Left renal cortex interstitium (tissue), 4 donors: ENCODE results near the gene SMKR1. TPM values are rescaled to one million over a fixed set of nuclear protein-coding genes. Genes with fewer than 3 reads are reported as not detected.
"Not testable (repeated sequence)": the region's sequence is repeated elsewhere in the genome, so short reads cannot be mapped to it uniquely, and the experiment has no call there.

Experiments
- DNase-seq, 4 donors: peaks; one replicate each; pipeline ENCODE4 v3.0.0-alpha.2; 2013; ENCODE audit warnings: low read depth in 4 of 4, low spot score in 2 of 4, missing footprints in 1 of 4
- polyA plus RNA-seq, 4 donors: library from polyadenylated mRNA; unstranded; fragments of 120-200 nt; gene quantifications; one replicate each; pipeline ENCODE4 v1.2.1, GENCODE V29; 2013; ENCODE audit not compliant: insufficient read length in 4 of 4

SMKR1 gene
- polyA plus RNA-seq, 4 donors, result 2.4 to 4.9 (median 3.4) TPM

DNA sequence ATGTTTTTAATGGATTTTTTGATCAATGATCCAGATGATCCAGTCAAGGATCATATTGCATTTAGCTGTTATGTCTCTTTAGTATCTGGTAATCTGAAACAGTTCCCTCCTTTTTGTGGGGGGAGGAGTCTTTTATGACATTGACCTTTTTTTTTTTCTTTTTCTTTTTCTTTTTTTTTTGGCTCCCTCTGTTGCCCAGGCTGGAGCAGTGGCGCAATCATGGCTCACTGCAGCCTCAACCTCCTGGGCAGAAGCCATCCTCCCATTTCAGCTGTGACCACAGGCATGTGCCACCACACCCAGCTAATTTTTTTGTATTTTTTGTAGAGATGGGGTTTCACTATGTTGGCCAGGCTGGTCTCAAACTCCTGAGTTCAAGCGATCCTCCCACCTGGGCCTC lies 22.1 kb downstream of the SMKR1 start:
- not testable (repeated sequence) for DNase-seq

DNA sequence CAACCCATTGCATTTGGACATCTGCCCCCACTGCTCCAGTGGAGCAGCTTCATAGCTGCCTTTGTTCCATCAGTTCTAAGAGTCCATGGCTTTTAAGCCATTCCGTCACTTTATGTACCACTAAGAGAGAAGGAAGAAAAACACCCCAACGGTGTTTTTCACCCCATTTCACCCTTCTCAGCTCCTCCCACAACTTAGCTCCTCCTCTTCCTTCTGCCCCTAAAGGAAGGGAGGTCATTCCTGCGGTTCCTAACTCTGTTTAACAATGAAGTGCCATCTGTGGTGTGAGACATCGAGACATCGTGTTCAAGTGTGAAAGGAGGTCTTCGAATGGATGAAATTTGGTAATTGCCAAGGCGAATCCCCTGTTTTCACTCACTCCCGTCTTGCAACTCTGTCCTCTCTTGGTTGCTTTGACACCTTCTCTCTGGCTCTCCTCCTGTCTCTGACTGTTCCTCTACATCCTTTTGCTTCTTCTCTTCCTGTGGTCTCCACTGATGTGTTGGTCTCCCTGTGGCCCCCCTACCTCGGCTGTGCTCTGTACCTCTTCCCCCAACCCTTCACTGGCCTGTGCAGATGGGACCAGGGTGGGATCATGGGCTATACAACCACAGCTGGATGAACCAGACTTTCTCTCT lies 23.0 kb downstream of the SMKR1 start:
- DNase-seq, result no peak

DNA sequence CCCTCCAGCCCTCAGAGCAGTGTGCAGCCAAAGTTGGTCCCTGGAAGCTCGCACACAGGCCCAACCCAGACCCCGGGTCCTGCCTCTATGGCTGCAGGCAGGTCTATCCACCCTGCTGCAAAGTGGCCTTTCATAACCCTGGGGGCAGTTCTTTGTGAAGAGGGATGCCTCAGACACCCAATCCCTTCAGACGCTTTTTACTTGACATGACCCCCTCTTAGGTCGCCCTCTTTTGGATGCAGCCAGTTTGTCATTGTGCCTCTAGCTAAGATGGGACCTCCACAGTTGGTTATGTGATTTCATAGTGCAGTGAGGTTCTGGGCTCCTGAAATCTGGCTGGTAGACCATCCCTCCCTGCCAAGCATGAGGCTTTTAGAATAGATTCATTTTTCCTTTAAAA lies 27.3 kb downstream of the SMKR1 start:
- no peak for DNase-seq

DNA sequence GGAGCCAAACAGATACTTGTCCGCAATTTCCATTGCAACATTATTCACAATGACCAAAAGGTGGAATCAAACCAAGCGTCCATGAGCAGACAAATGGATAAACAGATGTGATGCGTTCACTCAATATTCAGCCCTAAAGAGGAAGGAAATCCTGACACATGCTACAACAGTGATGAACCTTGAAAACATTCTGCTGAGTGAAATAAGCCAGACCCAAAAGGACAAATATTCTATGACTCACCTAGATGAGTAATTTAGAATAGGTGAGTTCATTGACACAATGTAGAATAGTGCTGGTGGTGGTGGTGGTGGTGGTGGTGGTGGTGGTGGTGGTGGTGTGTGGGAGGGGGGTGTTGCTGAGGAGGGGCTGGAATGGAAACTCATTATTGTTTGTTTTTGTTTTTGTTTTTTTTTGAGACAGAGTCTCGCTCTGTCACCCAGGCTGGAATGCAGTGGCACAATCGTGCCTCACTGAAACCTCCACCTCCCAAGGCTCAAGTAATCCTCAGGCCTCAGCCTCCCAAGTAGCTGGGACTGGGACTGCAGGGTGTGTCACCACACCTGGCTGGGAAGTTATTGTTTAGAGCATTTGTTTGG lies 28.6 kb downstream of the SMKR1 start:
- no peak for DNase-seq

DNA sequence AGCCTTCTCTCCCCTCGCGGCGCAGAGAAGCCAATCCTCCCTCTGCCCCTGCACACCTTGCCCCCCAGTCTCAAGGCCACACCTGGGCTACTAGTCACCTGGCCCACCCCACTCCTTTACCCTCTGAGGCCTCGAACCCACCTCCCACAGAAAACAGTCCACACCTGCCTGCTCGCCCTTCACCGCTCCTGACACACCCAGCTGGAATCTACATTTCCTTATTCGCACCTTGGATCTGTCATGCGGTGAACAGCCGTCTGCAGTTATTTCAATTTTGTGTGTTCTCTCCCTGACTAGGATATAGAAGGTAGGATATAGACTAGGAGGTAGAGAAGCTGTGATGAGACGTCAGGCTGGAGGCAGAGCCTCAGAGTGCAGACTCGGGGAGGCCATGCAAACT lies 29.4 kb downstream of the SMKR1 start:
- no peak for DNase-seq

DNA sequence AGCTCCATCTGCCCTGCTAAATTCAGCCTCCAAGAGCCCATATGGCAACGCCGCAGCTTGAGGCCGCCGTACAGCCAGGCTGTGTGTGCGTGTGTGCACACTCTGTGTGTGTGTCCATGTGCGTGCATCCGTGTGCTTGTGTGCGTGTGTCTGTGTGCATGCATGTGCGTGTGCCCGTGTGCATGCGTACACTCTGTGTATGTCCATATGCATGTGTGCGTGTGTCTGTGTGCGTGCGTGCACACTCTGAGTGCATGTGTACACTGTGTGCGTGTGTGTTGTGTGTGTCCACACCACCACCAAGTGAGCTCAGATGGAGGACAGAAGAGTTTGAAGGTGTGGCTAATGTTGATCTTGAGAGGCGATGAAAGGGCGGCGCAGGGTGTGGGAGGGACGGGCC lies 30.0 kb downstream of the SMKR1 start:
- no peak for DNase-seq

DNA sequence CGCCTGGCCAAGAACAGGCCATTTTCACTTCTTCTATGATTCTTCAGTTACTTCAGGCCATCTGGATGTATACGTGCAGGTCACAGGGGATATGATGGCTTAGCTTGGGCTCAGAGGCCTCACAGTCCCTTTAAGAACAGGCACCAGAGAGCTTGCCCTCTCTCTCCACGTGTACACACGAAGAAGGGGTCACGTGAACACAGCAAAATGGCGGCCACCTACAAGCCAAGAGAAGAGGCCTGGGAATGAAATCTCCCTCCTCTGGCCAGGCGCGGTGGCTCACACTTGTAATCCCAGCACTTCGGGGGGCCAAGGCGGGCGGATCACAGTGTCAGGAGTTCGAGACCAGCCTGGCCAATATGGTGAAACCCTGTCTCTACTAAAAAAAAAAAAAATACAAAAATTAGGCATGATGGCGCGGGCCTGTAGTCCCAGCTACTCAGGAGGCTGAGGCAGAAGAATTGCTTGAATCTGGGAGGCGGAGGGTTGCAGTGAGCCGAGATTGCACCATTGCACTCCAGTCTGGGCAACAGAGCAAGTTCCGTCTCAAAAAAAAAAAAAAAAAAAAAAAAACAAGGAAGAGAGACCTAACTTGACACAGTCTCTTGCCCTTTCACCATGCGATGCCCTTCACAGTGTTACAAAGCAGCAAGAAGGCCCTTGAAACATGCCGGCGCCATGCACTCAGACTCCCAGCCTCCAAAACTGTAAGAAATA lies 32.4 kb downstream of the SMKR1 start:
- DNase-seq, result not testable (repeated sequence)

DNA sequence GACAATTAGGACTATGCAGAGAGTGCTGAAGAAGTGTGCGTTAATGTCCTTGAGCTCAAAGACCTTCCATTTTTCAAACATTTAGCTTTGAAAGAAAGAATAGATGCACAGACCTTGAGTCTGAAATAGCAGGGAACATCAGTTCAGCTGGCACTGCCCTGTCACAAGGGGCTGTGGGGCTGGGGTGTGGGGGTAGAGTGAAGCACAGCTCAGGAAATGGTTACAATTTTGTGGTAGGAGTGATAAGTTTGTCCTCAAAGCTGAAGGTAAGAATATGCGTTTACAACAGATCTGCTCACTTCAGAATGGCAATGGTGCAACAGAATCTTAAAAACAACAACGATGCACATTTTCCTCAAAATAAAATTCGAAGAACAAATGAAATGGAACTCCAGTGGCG lies 33.6 kb downstream of the SMKR1 start:
- no peak for DNase-seq

DNA sequence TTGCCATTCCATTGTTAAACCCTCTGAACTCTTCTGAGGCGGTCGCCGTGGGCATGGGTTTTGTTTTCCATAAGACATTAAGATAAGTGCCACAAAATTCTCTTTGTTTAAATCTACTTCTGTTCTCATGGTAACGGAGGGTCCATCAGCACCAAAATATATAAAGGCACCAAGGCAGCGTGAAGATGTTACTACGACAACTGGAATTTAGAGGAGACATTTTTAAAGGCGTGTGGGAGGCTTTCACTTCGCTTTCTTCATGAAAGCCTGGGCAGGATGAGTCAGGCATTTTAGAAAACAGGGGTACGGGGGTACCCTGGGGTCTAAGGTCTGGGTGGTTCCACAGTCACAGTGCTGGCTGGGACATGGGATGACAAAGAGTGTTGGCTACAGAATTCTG lies 34.0 kb downstream of the SMKR1 start:
- DNase-seq, result no peak

DNA sequence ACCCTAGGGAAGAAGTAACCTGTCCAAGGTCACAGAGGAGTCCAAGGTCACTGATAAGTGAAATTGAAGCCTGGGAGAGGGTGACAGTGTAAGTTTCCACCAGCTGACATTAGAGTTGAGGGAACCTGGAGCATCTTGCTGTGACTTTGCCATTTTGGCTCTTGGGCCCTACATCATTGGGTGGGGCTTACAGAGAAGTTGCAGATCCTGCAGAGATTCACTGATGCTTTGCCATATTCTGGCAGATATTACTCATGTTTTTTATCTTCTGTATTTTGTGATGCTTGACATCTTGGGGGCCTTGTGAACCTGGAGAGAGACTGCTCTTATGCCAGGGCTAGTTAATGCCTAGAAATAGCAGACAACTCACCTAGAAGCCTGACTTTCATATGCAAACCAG lies 36.5 kb downstream of the SMKR1 start:
- no peak for DNase-seq

DNA sequence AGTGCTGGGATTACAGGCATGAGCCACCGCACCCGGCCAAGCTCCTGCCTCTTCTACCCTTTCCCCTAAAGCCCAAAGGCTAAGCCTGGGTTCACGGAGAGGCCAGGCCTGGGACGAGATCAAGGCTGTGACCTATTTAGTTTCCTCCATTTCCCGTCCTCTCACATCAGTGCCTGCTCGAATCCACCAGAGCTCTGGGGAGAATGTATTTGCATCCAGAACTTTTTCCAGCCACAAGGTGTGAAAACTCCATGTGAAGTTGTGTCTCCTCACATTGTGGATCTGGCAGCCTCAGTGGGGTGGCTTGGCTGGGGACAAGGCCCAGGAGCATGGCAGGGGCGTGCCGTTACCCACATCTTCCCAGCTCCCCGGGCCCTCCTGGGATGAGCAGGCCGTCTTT lies 38.0 kb downstream of the SMKR1 start:
- no peak for DNase-seq

DNA sequence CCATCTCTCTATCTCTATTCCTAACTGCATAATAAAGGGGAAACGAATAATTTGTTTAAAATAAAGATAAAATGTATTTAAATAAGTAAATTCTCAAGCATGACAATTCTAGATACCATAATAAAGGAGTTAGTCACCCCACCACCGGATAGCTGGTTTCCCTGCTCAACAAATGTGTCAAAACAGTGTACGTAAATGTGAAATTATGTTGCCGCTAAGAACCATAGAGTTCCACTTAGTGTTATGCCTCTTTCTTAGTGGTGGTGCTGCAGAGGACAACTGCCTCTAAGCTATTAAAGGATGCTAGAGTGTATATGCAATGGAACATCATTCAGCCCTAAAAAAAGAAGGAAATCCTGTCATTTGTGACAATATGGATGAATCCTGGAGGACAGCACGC lies 42.4 kb downstream of the SMKR1 start:
- DNase-seq, result no peak

DNA sequence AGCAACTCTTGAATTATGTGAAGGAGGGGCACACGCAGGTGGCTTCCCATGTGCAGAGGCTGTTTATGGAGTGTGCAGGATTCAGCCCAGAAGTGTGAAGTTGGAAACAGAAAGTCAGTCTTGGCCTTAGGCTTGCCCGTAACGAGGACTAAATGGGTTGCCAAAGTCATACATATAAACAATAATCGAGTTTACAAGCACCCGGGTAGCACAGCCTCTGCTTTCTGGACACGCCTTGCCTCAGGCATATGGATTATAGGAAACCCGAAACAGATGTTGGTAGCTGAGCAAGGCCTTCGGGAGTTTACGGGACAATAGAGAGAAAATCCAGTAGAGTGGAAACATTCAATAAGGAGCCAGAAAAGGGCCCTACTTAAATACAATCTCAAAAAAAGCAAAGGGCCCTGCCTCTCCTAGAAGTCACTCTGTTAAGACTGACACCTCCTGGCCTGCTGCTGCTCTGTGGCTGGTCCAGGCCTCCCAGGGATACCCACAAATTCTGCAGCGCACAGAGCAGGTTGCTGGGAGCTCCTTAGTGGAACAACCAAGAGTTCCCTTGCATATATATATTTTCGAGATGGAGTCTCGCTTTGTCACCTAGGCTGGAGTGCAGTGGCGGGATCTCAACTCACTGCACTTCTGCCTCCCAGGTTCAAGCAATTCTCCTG lies 48.5 kb downstream of the SMKR1 start:
- no peak for DNase-seq

DNA sequence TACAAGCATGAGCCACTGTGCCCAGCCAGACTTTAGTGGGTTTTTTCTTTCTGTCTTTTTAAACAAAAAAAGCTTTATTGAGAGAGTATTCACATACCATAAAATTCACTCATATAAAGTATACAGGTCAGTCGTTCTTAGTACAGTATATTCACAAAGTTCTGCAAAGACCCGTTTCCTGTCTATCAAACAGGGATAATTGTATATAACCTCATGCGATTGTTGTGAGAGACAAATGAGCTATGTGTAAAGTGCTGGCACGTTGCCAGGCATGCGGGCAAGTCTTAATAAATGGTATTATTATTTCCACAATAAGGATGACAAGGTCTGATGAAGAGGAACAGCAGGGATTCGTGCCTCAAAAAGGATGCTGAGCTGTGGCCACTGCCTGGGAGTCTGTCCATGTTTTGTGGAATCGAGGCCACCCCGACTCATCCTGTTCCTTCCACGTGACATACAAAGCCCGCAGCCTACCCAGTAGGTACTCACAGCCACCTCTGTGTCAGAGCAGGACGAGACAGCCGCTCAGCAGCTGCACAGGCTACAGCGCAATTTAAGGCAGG lies 51.6 kb downstream of the SMKR1 start:
- DNase-seq, result no peak

DNA sequence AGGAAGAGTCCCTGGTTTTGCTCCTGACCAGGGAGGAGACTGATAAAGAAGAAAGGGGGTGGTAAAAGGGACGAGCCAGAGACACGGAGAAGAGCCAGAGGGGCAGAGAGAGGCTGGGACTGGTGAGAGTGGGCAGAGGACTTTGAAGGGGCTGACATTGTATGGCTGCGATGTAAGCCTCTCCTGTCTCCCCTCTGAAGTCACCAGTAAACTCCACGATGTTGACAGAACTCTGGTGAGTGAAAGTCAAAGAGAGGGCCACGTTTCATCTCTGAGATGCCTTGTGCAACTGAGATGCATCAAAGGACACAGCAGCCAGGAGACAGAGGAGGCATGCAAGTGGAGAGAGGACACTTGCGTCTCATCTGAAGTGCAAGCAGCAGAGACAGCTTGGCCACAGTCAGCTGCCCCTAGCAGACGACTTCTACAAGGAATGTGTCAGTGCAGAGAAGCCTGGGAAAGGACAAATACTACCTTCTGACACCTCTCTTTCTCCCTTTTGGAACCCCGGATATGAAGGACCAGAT lies 54.3 kb downstream of the SMKR1 start:
- DNase-seq, result no peak

DNA sequence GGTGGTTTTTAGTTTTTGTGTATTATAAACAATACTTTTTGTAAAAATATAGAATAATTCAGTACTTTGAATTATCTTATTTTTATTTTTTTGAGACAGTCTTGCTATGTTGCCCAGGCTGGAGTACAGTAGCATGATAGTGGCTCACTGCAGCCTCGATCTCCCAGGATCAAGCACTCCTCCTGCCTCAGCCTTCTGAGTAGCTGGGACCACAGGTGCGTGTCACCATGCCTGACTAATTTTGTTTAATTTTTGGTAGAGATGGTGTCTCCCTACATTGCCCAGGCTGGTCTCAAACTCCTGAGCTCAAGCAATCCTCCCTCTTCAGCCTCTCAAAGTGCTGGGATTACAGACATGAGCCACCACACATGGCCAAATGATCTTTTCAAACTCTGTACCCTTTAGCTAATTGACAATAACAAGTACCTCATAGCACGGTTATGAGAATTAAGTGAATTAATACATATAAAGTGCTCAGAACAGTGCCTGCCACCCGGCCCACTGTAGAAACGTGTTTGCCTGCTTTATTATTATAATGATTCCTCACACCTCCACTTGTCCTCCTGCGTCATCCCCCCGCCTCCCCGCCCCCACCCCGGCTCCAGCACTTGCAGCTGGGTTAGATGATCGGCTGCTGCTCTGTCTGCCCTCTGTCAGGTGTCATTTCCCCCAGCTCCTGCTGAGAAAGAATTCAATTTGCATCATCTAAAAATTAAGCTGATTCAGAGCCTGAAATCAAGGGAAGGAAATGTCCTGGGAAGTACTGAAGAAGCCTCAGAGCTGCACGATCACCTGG lies 55.6 kb downstream of the SMKR1 start:
- DNase-seq, result no peak

DNA sequence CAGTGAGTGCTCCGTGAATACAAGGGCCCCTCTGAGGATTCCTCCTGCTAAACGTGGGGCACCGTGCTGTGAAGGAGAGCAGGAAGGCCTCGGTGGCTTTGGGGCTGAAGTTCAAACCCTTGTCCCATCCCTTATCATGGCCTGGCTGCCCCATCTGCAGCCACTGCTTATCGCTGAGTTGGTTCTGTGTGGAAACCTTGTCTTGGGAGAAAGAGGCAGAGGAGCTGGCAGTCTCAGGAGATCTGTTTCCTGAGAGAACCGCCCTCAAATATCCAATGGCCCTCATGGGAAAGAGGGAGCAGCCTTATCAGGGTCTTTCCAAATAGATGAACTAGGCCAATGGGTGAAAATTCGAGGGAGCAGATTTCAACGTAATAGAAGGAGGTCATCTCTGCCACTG lies 57.2 kb downstream of the SMKR1 start:
- DNase-seq, result no peak

DNA sequence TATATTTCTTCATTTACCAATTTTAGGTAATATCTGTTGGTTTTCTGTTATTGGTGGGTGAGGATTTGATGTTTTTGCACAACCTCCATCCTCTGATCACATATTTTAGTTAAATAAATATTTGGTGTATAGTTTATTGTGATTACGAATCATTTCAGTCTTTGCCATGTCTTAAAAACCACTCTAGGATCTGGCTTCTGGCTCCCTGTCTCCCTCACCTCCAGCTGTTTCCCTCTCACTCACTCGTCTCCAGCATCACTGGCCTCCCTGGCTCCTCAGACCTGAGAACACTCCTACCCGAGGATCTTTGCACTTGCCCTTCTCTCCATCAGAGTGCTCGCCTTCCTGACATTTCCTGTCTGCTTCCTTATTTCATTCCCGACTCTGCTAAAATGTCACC lies 58.5 kb downstream of the SMKR1 start:
- no peak for DNase-seq

DNA sequence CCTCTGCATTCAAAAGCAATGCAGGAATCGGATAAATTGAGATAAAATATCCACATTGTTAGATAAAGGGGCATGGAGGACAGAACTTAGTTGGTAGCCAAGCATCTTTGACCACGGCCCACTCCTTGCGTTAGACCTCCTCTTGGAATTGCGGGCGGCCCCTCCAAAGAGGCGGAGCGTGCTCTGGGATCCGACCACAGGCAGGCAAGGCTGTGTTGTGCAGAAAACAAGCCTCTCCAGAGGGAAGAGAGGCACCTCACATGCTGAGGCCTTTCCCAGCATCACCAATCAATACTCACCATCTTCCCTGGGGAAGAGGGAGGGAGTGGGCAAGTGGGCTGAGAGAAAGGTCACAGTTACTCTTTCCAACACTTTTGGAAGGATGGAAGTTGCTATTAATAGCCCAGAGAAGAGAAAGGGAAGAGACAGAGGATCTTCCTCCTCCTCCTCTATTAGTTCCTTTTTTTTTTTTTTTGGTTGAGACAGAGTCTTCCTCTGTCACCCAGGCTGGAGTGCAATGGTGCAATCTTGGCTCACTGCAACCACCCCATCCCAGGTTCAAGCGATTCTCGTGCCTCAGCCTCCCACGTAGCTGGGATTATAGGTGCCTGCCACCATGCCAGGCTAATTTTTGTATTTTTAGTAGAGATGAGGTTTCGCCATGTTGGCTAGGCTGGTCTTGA lies 59.5 kb downstream of the SMKR1 start:
- DNase-seq, result no peak
